Right renal cortex interstitium (tissue), 3 donors: ENCODE results near the gene SYTL2. TPM values are rescaled to one million over a fixed set of nuclear protein-coding genes. Genes with fewer than 3 reads are reported as not detected.
A peak's percentile ranks its signal among the peaks of the same experiment; 100 is the strongest.
"Not testable (repeated sequence)": the region's sequence is repeated elsewhere in the genome, so short reads cannot be mapped to it uniquely, and the experiment has no call there.

Experiments
- DNase-seq, 3 donors: peaks; one replicate each; pipeline ENCODE4 v3.0.0-alpha.2; 2013; ENCODE audit warnings: low read depth in 3 of 3, low spot score in 2 of 3
- polyA plus RNA-seq, 3 donors: library from polyadenylated mRNA; unstranded; fragments of 120-200 nt; gene quantifications; one replicate each; pipeline ENCODE4 v1.2.1, GENCODE V29; 2013; ENCODE audit not compliant: insufficient read length in 3 of 3

SYTL2 gene
- polyA plus RNA-seq, 3 donors = 69.4 to 76.6 (median 69.6) TPM

- DNase-seq = no peak
Measured at GRCh38 chr11:85663080-85663752, 147.7 kb downstream of the SYTL2 start.

- no peak for DNase-seq
Measured at GRCh38 chr11:85661972-85662664, 148.8 kb downstream of the SYTL2 start.

- no peak for DNase-seq
Measured at GRCh38 chr11:85658180-85658579, 152.8 kb downstream of the SYTL2 start.

GRCh38 chr11:85656777-85657176, 154.2 kb downstream of the SYTL2 start:
- DNase-seq = no peak

GRCh38 chr11:85654343-85654742, 156.6 kb downstream of the SYTL2 start:
- DNase-seq = not testable (repeated sequence)

GRCh38 chr11:85652786-85653447, 158.0 kb downstream of the SYTL2 start:
- no peak for DNase-seq

GRCh38 chr11:85651118-85651517, 159.8 kb downstream of the SYTL2 start:
- no peak for DNase-seq

GRCh38 chr11:85647604-85648299, 163.2 kb downstream of the SYTL2 start, which contains the start of gene TMEM126A:
Gene TMEM126A, plus strand, starts transcription at chr11:85647967. Its CDS starts 2,289 bp downstream, at chr11:85650256.
- peak in 2 of 3 donors; percentile 70 to 79 for DNase-seq

- no peak for DNase-seq
Measured at GRCh38 chr11:85647078-85647477, 163.9 kb downstream of the SYTL2 start.

Other genes with a start within 250 kb of the SYTL2 start
- gene DLG2, start 183.8 kb downstream of the SYTL2 start, polyA plus RNA-seq = 10 to 100 TPM; 11.5 to 14.0 (median 13.3) TPM
- gene TMEM126B, start 182.5 kb downstream of the SYTL2 start, polyA plus RNA-seq = 10 to 100 TPM; 70.4 to 75.5 (median 72.2) TPM
- gene TMEM126A, start 163.2 kb downstream of the SYTL2 start, polyA plus RNA-seq = 10 to 100 TPM; 35.1 to 38.9 (median 38.3) TPM
- 100 to 1,000 TPM in 2 of 3 donors, 10 to 100 TPM in 1; 94.2 to 116 (median 103) TPM for gene CREBZF, start 146.0 kb downstream of the SYTL2 start, polyA plus RNA-seq
- 1 to 10 TPM; 4.4 to 5.7 (median 4.6) TPM for gene CCDC89, start 124.9 kb downstream of the SYTL2 start, polyA plus RNA-seq
- gene CCDC83, start 44.2 kb upstream of the SYTL2 start, polyA plus RNA-seq = not detected